HCT116 (cell line): ENCODE results near the gene LRRC32. TPM values are rescaled to one million over a fixed set of nuclear protein-coding genes. Genes with fewer than 3 reads are reported as not detected.

Experiments
- ATAC-seq: fragments of 200-7000 bp; cut with Tn5 transposase; 2 replicates; pipeline ENCODE4 v1.9.1; 2020; ENCODE audit warnings: mild to moderate bottlenecking, moderate library complexity
- BruUV-seq: library from RNA; stranded (reverse); fragments of 400-500 nt; replicated peaks from 2 replicates; lab custom pipeline; 2021; lab: Mats Ljungman, UMichigan
- CTCF ChIA-PET: fragments of 300-600 bp; sonication (Branson Sonifier 250); formaldehyde crosslinking; loops from one replicate; lab custom pipeline; 2021; ENCODE audit warnings: antibody characterized with exemption; lab: Charles Lee
- POLR2A ChIA-PET: fragments of 300-600, 350-600 bp; sonication (Branson Sonifier 250); formaldehyde crosslinking; loops from one replicate; lab custom pipeline; 2021; ENCODE audit warnings: antibody characterized with exemption; lab: Charles Lee
- RAD21 ChIA-PET, 2 experiments: fragments of 300-600 bp; sonication (Branson Sonifier 250); formaldehyde crosslinking; loops; one replicate each; lab custom pipeline; 2023; ENCODE audit warnings: low total read pairs in 2 of 2; ENCODE audit not compliant: uncharacterized antibody in 2 of 2, unreplicated experiment in 2 of 2, low non-redundant PET in 1 of 2; lab: Charles Lee
- DNase-seq: peaks from one replicate; pipeline ENCODE4 v3.0.0-alpha.2; 2010; ENCODE audit warnings: low read depth, low spot score
- H2AFZ ChIP-seq: fragments of 200-600 bp; shearing (Covaris generic), sonication (generic); 2 replicates; pipeline ENCODE4 v1.6.1; 2017; ENCODE audit warnings: low read depth, mixed run types, mixed read lengths, antibody characterized with exemption, low read length; ENCODE audit not compliant: poor library complexity, severe bottlenecking
- H3K27ac ChIP-seq: 2 replicates; pipeline ENCODE4 v1.5.1; 2012; ENCODE audit warnings: low read depth, low read length
- H3K27me3 ChIP-seq: fragments of 200-600 bp; sonication (generic); 2 replicates; pipeline ENCODE4 v1.6.1; 2016; ENCODE audit warnings: mixed run types, low read length, mixed read lengths; ENCODE audit not compliant: insufficient read depth
- H3K36me3 ChIP-seq, 2 experiments: fragments of 200-500 bp in 1 of 2; fragments of 200-600 bp in 1 of 2; sonication (Bioruptor generic) in 1 of 2; sonication (generic) in 1 of 2; 2 replicates each; pipeline versions ENCODE4 v1.5.1 to v1.6.1; 2014 to 2016; ENCODE audit warnings: low read length in 2 of 2, inconsistent platforms in 1 of 2, mixed read lengths in 1 of 2, mixed run types in 1 of 2; ENCODE audit not compliant: insufficient read depth in 2 of 2, control insufficient read depth in 1 of 2
- H3K4me1 ChIP-seq, 2 experiments: fragments of 200-600 bp in 1 of 2; sonication (generic) in 1 of 2; 2 replicates each; pipeline versions ENCODE4 v1.5.1 to v1.6.1; 2012 to 2017; ENCODE audit warnings: low read length in 2 of 2, inconsistent platforms in 1 of 2, mild to moderate bottlenecking in 1 of 2, mixed read lengths in 1 of 2, mixed run types in 1 of 2, moderate library complexity in 1 of 2; ENCODE audit not compliant: insufficient read depth in 2 of 2, control insufficient read depth in 1 of 2
- H3K4me2 ChIP-seq: fragments of 200-600 bp; sonication (generic); 2 replicates; pipeline ENCODE4 v1.6.1; 2017; ENCODE audit warnings: mixed run types, low read length, mixed read lengths
- H3K4me3 ChIP-seq, 2 experiments: fragments of 200-600 bp in 1 of 2; sonication (generic) in 1 of 2; replicated peaks in 1 of 2; 2 replicates each; pipeline ENCODE4 v1.5.1; 2011 to 2016; ENCODE audit warnings: low read length in 2 of 2, control low read depth in 1 of 2, low read depth in 1 of 2, mild to moderate bottlenecking in 1 of 2, mixed read lengths in 1 of 2, mixed run types in 1 of 2
- H3K79me2 ChIP-seq: fragments of 200-600 bp; sonication (generic); 2 replicates; pipeline ENCODE4 v1.6.1; 2017; ENCODE audit warnings: mild to moderate bottlenecking, mixed run types, low read length, moderate library complexity, mixed read lengths; ENCODE audit not compliant: insufficient read depth
- H3K9ac ChIP-seq: fragments of 200-600 bp; sonication (generic); 2 replicates; pipeline ENCODE4 v1.6.1; 2016; ENCODE audit warnings: low read length, mixed read lengths
- H3K9me2 ChIP-seq: fragments of 200-600 bp; sonication (generic), shearing (Covaris generic); 2 replicates; pipeline ENCODE4 v1.6.1; 2017; ENCODE audit warnings: mixed run types, mild to moderate bottlenecking, moderate library complexity; ENCODE audit not compliant: insufficient read depth
- H3K9me3 ChIP-seq, 2 experiments: fragments of 200-500 bp in 1 of 2; fragments of 200-600 bp in 1 of 2; sonication (Bioruptor generic) in 1 of 2; sonication (generic) in 1 of 2; 2 replicates each; pipeline ENCODE4 v1.6.1; 2014 to 2017; ENCODE audit warnings: low read length in 2 of 2, mixed read lengths in 2 of 2, inconsistent platforms in 1 of 2, low read depth in 1 of 2, mild to moderate bottlenecking in 1 of 2, mixed run types in 1 of 2, moderate library complexity in 1 of 2; ENCODE audit not compliant: control insufficient read depth in 1 of 2, insufficient read depth in 1 of 2
- H4K20me1 ChIP-seq: fragments of 200-600 bp; sonication (generic), shearing (Covaris generic); 2 replicates; pipeline ENCODE4 v1.6.1; 2017; ENCODE audit warnings: mixed run types, mild to moderate bottlenecking, moderate library complexity; ENCODE audit not compliant: insufficient read depth
- FOSL1 ChIP-seq: IDR thresholded peaks from 2 replicates; pipeline ENCODE4 v1.6.1; 2012; ENCODE audit warnings: low read depth
- POLR2A ChIP-seq: IDR thresholded peaks from 2 replicates; pipeline ENCODE4 v1.7.0; 2011; ENCODE audit warnings: borderline replicate concordance; ENCODE audit not compliant: insufficient read depth, insufficient read length; ENCODE audit errors: extremely low read depth
- ZFX ChIP-seq: fragments of 450-650 bp; IDR thresholded peaks from 2 replicates; pipeline ENCODE4 v1.6.1; 2017
- ZNF274 ChIP-seq: fragments of 200-500 bp; sonication (Bioruptor generic); IDR thresholded peaks from 2 replicates; pipeline ENCODE4 v1.6.1; 2014; ENCODE audit warnings: mild to moderate bottlenecking, low read depth, low read length, inconsistent platforms
- intact Hi-C: fragments of 100-400 bp; cut with micrococcal nuclease; formaldehyde crosslinking; loops from 2 replicates; pipeline ENCODE4 v1.10.0; 2022
- total RNA-seq: library from RNA; stranded (reverse); gene quantifications from one replicate; pipeline ENCODE4 v1.2.1, GENCODE V29; 2021; ENCODE audit not compliant: unreplicated experiment
- TF ChIP-seq, protein P1 (sequence below), 3 experiments: fragments of 200-600 bp in 1 of 3; sonication (generic) in 1 of 3; IDR thresholded peaks in 2 of 3; conservative IDR thresholded peaks in 1 of 3; 2 replicates each; pipeline ENCODE4 v1.5.1; 2012 to 2017; ENCODE audit warnings: low read depth in 2 of 3, low read length in 2 of 3, antibody characterized with exemption in 1 of 3, borderline replicate concordance in 1 of 3, control low read depth in 1 of 3, mild to moderate bottlenecking in 1 of 3, mixed read lengths in 1 of 3, mixed run types in 1 of 3, moderate library complexity in 1 of 3; ENCODE audit not compliant: insufficient read depth in 1 of 3

The LRRC32 gene
- total RNA-seq, 1 experiment from 2014 or later, result 0.54 TPM

DNA sequence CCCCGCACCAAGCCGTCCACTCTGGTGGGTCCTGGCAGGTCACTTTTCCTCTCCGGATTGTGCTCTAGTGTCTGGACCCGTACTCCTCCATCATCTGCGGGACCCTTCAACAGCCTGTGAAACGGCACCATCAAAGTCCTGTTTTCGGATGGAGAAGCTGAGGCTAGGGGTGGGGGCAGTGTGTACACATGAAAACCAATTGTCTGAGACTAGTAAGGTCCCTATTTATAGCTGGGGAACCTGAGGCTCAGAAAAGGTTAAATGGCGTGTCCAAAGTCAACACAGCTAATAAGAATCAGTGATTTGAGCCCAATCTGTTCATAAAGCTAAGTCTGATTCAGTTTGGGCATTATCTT is 668 bp upstream of the LRRC32 start:
- H3K36me3 ChIP-seq, result no peaks in the 10 kb centered on the region
- H3K9me2 ChIP-seq, result no peaks in the 10 kb centered on the region
- H3K4me3 ChIP-seq, result no peak overlapping the region
- BruUV-seq, result no TSS peak
- peak overlapping the region; percentile 81; the same call in 1 of the 2 replicates for H3K4me2 ChIP-seq
- no peak overlapping the region for H3K27ac ChIP-seq
- DNase-seq, result no peak
- H4K20me1 ChIP-seq, result no peaks in the 10 kb centered on the region
- RAD21 ChIA-PET, result no interaction called here
- peaks cover 0 to 11% of the 10 kb centered on the region in 2 experiments; a peak in 2 of 4 replicates for H3K4me1 ChIP-seq
- intact Hi-C loops, result no loop called here
- ATAC-seq, result no peak
- H3K79me2 ChIP-seq, result no peaks in the 10 kb centered on the region
- CTCF ChIA-PET, result no interaction called here
- peaks cover 6% of the 10 kb centered on the region; the same call in 1 of the 2 replicates for H3K27me3 ChIP-seq
- H3K9ac ChIP-seq, result no peak overlapping the region
- POLR2A ChIA-PET, result no interaction called here
- TF ChIP-seq ZFX, result no peak
- TF ChIP-seq, protein P1, sequence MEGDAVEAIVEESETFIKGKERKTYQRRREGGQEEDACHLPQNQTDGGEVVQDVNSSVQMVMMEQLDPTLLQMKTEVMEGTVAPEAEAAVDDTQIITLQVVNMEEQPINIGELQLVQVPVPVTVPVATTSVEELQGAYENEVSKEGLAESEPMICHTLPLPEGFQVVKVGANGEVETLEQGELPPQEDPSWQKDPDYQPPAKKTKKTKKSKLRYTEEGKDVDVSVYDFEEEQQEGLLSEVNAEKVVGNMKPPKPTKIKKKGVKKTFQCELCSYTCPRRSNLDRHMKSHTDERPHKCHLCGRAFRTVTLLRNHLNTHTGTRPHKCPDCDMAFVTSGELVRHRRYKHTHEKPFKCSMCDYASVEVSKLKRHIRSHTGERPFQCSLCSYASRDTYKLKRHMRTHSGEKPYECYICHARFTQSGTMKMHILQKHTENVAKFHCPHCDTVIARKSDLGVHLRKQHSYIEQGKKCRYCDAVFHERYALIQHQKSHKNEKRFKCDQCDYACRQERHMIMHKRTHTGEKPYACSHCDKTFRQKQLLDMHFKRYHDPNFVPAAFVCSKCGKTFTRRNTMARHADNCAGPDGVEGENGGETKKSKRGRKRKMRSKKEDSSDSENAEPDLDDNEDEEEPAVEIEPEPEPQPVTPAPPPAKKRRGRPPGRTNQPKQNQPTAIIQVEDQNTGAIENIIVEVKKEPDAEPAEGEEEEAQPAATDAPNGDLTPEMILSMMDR (IDR thresholded peaks at IDR 0.05 in 2 of 3, conservative IDR thresholded peaks at IDR 0.05 in 1 of 3; ENCODE audit: borderline replicate concordance in 1 of 3, insufficient read depth in 1 of 3, low read depth in 2 of 3, low read length in 2 of 3), result no peak
- H2AFZ ChIP-seq, result no peak overlapping the region
- H3K9me3 ChIP-seq, result no peaks in the 10 kb centered on the region

DNA sequence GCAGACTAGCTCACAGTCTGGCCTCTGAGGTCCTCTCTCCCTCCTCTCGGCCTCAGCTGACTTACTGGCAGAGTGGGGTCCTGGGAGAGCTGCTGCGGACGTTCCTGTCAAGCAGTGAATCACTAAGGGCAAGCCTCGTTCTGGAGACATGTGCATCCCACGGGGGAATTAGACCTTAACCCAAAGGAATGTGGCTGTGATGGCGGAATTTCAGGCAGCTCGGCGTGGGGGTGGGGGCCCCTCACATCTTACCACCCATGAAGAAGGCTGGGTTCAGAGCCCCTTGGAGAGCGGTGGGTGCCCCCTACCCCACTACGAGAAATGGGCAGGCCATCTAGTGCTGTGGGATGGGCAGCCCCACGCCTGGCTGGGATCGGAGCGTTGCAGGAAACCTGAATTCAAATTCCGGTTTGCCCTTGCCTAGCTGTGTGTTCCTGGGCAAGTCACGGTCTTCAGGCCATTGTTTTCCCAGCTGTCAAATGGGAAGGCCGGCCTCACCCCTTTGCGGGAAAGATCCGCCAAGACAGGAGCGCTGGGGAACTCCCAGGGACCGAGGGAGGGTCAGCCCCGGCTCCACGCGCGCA is 554 bp downstream of the LRRC32 start:
- Histone ChIP-seq H3K9ac (no peak overlapping the region), H3K4me2 (peak overlapping the region; percentile 81), H3K36me3 (no peaks in the 10 kb centered on the region), H3K27me3 (peaks cover 6% of the 10 kb centered on the region; the same call in 1 of the 2 replicates), H3K4me1 (peaks cover 0 to 11% of the 10 kb centered on the region in 2 experiments; a peak in 2 of 4 replicates), H3K9me3 (no peaks in the 10 kb centered on the region), H2AFZ (no peak overlapping the region), H3K9me2 (no peaks in the 10 kb centered on the region), H3K27ac (no peak overlapping the region), H3K79me2 (no peaks in the 10 kb centered on the region), H4K20me1 (no peaks in the 10 kb centered on the region), H3K4me3 (peak overlapping the region; percentile 30 to 53)
- CTCF ChIA-PET, result no interaction called here
- POLR2A ChIA-PET, result no interaction called here
- DNase-seq, result no peak
- ATAC-seq, result peak; percentile 57
- RAD21 ChIA-PET, result no interaction called here
- TF ChIP-seq FOSL1 (no peak), POLR2A (no peak), ZNF274 (no peak)
- no TSS peak for BruUV-seq
- intact Hi-C loops, result no loop called here
